CD14-positive monocyte (primary cell): Measurements from ENCODE around the gene DELE1. TPM values are rescaled to one million over a fixed set of nuclear protein-coding genes. Genes with fewer than 3 reads are reported as not detected.

Experiments used
- DNase-seq, 3 donors: peaks; one replicate each; pipeline ENCODE4 v3.0.0-alpha.2; 2011 to 2022
- H2AFZ ChIP-seq: 2 replicates; pipeline ENCODE4 v1.6.0; 2012; ENCODE audit warnings: mild to moderate bottlenecking, low read depth, low read length, inconsistent platforms; ENCODE audit not compliant: insufficient read depth, poor library complexity, severe bottlenecking
- H3K27ac ChIP-seq, 2 donors: 1 replicate in 1 of 2; 2 replicates in 1 of 2; pipeline ENCODE4 v1.5.1; 2012 to 2013; ENCODE audit warnings: low read length in 2 of 2, control low read depth in 1 of 2, inconsistent platforms in 1 of 2, low read depth in 1 of 2, mild to moderate bottlenecking in 1 of 2
- H3K27me3 ChIP-seq, 2 donors: one replicate each; pipeline versions ENCODE4 v1.6.0 to v1.6.1; 2011 to 2013; ENCODE audit warnings: low read length in 2 of 2; ENCODE audit not compliant: control insufficient read depth in 2 of 2, insufficient read depth in 2 of 2
- H3K36me3 ChIP-seq, 2 donors: replicated peaks in 1 of 2; 1 replicate in 1 of 2; 2 replicates in 1 of 2; pipeline versions ENCODE4 v1.5.1 to v1.6.1; 2012 to 2013; ENCODE audit warnings: low read length in 2 of 2, control low read depth in 1 of 2, inconsistent platforms in 1 of 2, mild to moderate bottlenecking in 1 of 2; ENCODE audit not compliant: insufficient read depth in 2 of 2, control insufficient read depth in 1 of 2
- H3K4me1 ChIP-seq, 2 donors: 1 replicate in 1 of 2; 2 replicates in 1 of 2; pipeline versions ENCODE4 v1.5.1 to v1.6.1; 2012 to 2013; ENCODE audit warnings: low read length in 2 of 2, control low read depth in 1 of 2, inconsistent platforms in 1 of 2, mild to moderate bottlenecking in 1 of 2, moderate library complexity in 1 of 2; ENCODE audit not compliant: insufficient read depth in 2 of 2, control insufficient read depth in 1 of 2
- H3K4me2 ChIP-seq: replicated peaks from 2 replicates; pipeline ENCODE3; 2012; ENCODE audit warnings: low read length, moderate library complexity, mild to moderate bottlenecking; ENCODE audit not compliant: poor library complexity, severe bottlenecking; ENCODE audit errors: extremely low read depth
- H3K4me3 ChIP-seq, 3 experiments: fragments of 200-600 bp in 1 of 3; sonication (generic) in 1 of 3; replicated peaks in 1 of 3; 1 replicate in 2 of 3; 2 replicates in 1 of 3; pipeline ENCODE4 v1.5.1; 2011 to 2013; ENCODE audit warnings: low read length in 3 of 3, mild to moderate bottlenecking in 3 of 3, control low read depth in 2 of 3, low read depth in 2 of 3, inconsistent platforms in 1 of 3, moderate library complexity in 1 of 3
- H3K79me2 ChIP-seq: 2 replicates; pipeline ENCODE4 v1.6.0; 2012; ENCODE audit warnings: mild to moderate bottlenecking, control low read depth, inconsistent platforms, low read length, moderate library complexity; ENCODE audit not compliant: insufficient read depth
- H3K9ac ChIP-seq: 2 replicates; pipeline ENCODE4 v1.6.0; 2017; ENCODE audit warnings: low read length, mild to moderate bottlenecking; ENCODE audit not compliant: insufficient read depth, poor library complexity, severe bottlenecking
- H3K9me3 ChIP-seq, 2 donors: replicated peaks in 1 of 2; 1 replicate in 1 of 2; 2 replicates in 1 of 2; pipeline versions ENCODE4 v1.5.1 to v1.6.1; 2012 to 2013; ENCODE audit warnings: low read length in 2 of 2, control low read depth in 1 of 2; ENCODE audit not compliant: control insufficient read depth in 1 of 2, insufficient read depth in 1 of 2
- H4K20me1 ChIP-seq: 2 replicates; pipeline ENCODE4 v1.6.0; 2012; ENCODE audit warnings: mild to moderate bottlenecking, low read length, control low read depth, moderate library complexity; ENCODE audit not compliant: insufficient read depth
- H3K27ac Mint-ChIP-seq, 7 donors: one replicate each; pipeline ENCODE4 v1.8.0; 2020; ENCODE audit warnings: mild to moderate bottlenecking in 7 of 7, mixed read lengths in 7 of 7, moderate library complexity in 6 of 7, inconsistent platforms in 2 of 7
- H3K27me3 Mint-ChIP-seq, 3 donors: one replicate each; pipeline ENCODE4 v1.8.0; 2021 to 2022; ENCODE audit warnings: low read depth in 3 of 3, mild to moderate bottlenecking in 3 of 3, mixed read lengths in 3 of 3, moderate library complexity in 3 of 3, inconsistent platforms in 1 of 3
- H3K36me3 Mint-ChIP-seq, 2 donors: one replicate each; pipeline ENCODE4 v1.8.0; 2020; ENCODE audit warnings: mixed read lengths in 2 of 2, inconsistent platforms in 1 of 2, mild to moderate bottlenecking in 1 of 2
- H3K4me1 Mint-ChIP-seq: one replicate; pipeline ENCODE4 v1.8.0; 2020; ENCODE audit warnings: mild to moderate bottlenecking, mixed read lengths
- H3K4me3 Mint-ChIP-seq, 2 donors: one replicate each; pipeline ENCODE4 v1.8.0; 2020; ENCODE audit warnings: mild to moderate bottlenecking in 2 of 2, mixed read lengths in 2 of 2, moderate library complexity in 1 of 2
- H3K9me3 Mint-ChIP-seq, 7 donors: one replicate each; pipeline ENCODE4 v1.8.0; 2020 to 2022; ENCODE audit warnings: mixed read lengths in 7 of 7, mild to moderate bottlenecking in 6 of 7, moderate library complexity in 6 of 7, inconsistent platforms in 2 of 7
- WGBS: methylation state at CpG from one replicate; pipeline ENCODE4 v1.1.5; 2013; ENCODE audit warnings: missing lambda C conversion rate; ENCODE audit not compliant: insufficient coverage; 5-methylcytosine and 5-hydroxymethylcytosine counted together
- intact Hi-C, 2 donors: fragments of 100-400 bp; cut with micrococcal nuclease; formaldehyde crosslinking; loops; one replicate each; pipeline versions ENCODE4 v1.15.0 to v1.15.1; 2023
- polyA plus RNA-seq, 3 donors: library from polyadenylated mRNA; depleted of rRNA in 1 of 3; unstranded in 2 of 3; stranded (reverse) in 1 of 3; fragments of 300-500 nt in 2 of 3; fragments of >200 nt in 1 of 3; fragmentation: Illumina TruSeq in 2 of 3; gene quantifications; 1 replicate in 2 of 3; 2 replicates in 1 of 3; pipeline ENCODE4 v1.2.3, GENCODE V29; 2012 to 2021
- TF ChIP-seq, protein P1 (sequence below): fragments of 200-600 bp; IDR thresholded peaks from one replicate; pipeline ENCODE4 v1.8.0; 2022; ENCODE audit warnings: antibody characterized with exemption, mild to moderate bottlenecking

Gene DELE1
- polyA plus RNA-seq, 3 donors: 47.3 to 140 (median 49.6) TPM

DNA sequence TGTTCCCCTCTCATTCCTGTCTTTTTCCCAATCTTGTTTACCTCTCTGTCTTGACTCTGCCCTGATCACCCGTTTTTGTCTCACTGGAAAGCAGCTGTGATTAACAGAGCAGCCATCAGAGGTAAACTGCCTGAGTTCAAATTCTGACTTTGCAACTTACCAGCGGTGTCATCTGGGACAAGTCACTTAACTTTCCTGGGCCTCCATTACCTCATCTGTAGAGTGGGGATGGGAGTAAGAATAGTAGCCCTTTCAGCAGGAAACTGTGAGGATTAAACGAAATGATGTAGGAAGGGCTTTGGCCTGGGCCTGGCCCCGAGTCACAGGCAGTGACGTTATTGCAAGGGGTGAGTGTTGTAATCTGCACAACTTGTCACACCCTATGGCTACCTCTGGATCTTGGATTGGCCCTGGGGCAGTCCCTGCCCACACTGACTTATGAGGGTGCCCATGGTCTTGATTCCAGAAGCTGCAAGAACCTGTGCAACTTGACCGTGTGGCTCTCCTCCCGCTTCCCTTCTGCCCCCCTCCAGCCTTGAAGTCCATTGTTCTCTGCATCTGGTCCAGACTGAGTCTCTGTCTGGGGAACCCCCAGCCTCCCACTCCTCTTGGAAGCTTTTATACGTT lies 35.0 kb downstream of the DELE1 start:
- Mint-ChIP-seq H3K27me3 (peaks cover 2 to 7% (median 4%) of the 10 kb centered on the region in 3 donors), H3K9me3 (peaks cover 0 to 2% (median 0%) of the 10 kb centered on the region in 7 donors), H3K36me3 (peaks cover 3 to 6% of the 10 kb centered on the region in 2 donors), H3K4me1 (peaks cover 56% of the 10 kb centered on the region), H3K4me3 (peak overlapping the region; percentile 56 to 81), H3K27ac (peak overlapping the region; percentile 85 to 95 (median 90))
- Histone ChIP-seq H3K4me2 (peak overlapping the region; percentile 68), H3K27ac (peak overlapping the region; percentile 43 to 73), H3K36me3 (no peaks in the 10 kb centered on the region), H3K9ac (no peak overlapping the region), H3K4me1 (peaks cover 43 to 57% of the 10 kb centered on the region in 2 donors), H3K4me3 (peak overlapping the region in 1 of 3 experiments; percentile 49), H2AFZ (peak overlapping the region; percentile 60), H3K79me2 (no peaks in the 10 kb centered on the region), H3K9me3 (no peaks in the 10 kb centered on the region), H4K20me1 (no peaks in the 10 kb centered on the region), H3K27me3 (no peaks in the 10 kb centered on the region)
- WGBS: 35% methylated on average over 8 of the region's 8 CpGs
- TF ChIP-seq, protein P1, sequence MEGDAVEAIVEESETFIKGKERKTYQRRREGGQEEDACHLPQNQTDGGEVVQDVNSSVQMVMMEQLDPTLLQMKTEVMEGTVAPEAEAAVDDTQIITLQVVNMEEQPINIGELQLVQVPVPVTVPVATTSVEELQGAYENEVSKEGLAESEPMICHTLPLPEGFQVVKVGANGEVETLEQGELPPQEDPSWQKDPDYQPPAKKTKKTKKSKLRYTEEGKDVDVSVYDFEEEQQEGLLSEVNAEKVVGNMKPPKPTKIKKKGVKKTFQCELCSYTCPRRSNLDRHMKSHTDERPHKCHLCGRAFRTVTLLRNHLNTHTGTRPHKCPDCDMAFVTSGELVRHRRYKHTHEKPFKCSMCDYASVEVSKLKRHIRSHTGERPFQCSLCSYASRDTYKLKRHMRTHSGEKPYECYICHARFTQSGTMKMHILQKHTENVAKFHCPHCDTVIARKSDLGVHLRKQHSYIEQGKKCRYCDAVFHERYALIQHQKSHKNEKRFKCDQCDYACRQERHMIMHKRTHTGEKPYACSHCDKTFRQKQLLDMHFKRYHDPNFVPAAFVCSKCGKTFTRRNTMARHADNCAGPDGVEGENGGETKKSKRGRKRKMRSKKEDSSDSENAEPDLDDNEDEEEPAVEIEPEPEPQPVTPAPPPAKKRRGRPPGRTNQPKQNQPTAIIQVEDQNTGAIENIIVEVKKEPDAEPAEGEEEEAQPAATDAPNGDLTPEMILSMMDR: no peak
- intact Hi-C loops: loop anchor here (5.0 kb wide), 2 partner anchors 36 to 266 kb away; partner anchors contain the start of gene DELE1 (in 1 of the 2)
- peak; percentile 84 to 93 (median 85) for DNase-seq

DNA sequence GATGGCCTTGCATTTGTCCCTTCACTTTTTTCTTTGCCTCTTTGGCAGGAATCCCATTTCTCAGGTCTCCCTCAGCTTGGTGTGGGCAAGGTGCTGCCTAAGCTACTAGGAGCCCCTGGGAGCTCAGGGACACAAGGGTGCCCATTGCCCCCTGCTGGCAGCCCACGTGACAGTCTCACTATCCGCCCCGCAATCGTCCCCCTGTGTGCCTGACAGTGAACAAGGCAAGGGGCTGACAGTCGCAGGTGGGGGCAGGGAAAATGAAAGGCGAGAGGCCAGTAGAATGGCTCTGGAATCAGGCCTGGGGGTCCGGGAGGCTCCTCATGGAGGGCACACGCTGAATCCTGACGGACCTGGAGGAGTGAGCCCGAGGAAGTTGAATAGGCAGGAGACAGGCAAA lies 36.3 kb downstream of the DELE1 start:
- no peak overlapping the region for H3K4me3 ChIP-seq
- Mint-ChIP-seq H3K4me1 (peaks cover 45% of the 10 kb centered on the region), H3K27ac (peak overlapping the region in 6 of 7 donors; percentile 11 to 95 (median 70)), H3K9me3 (peaks cover 0 to 2% (median 0%) of the 10 kb centered on the region in 7 donors), H3K36me3 (peaks cover 3% of the 10 kb centered on the region in 2 donors), H3K27me3 (peaks cover 3 to 7% (median 4%) of the 10 kb centered on the region in 3 donors), H3K4me3 (no peak overlapping the region)
- no peak for DNase-seq
- H3K9ac ChIP-seq: no peak overlapping the region
- no peak overlapping the region for H2AFZ ChIP-seq
- no peaks in the 10 kb centered on the region for H3K79me2 ChIP-seq
- no peaks in the 10 kb centered on the region for H3K36me3 ChIP-seq
- H3K27me3 ChIP-seq: no peaks in the 10 kb centered on the region
- H3K9me3 ChIP-seq: no peaks in the 10 kb centered on the region
- intact Hi-C loops: loop anchor here in 1 of 2 donors (5.0 kb wide), 1 partner anchor 268 kb away; no protein-coding TSS in a partner anchor
- no peak overlapping the region for H3K4me2 ChIP-seq
- no peak overlapping the region for H3K27ac ChIP-seq
- peaks cover 30 to 44% of the 10 kb centered on the region in 2 donors for H3K4me1 ChIP-seq
- 92% methylated on average over 8 of the region's 10 CpGs for WGBS
- TF ChIP-seq, protein P1: no peak
- H4K20me1 ChIP-seq: no peaks in the 10 kb centered on the region
